ENCODE results near the gene TIMM23. TPM values are rescaled to one million over a fixed set of nuclear protein-coding genes. Genes with fewer than 3 reads are reported as not detected.

TIMM23 gene
- total and polyA plus RNA-seq, 8 donors = 12.9 to 32.7 (median 19.3) TPM

- TF ChIP-seq CTCF (IDR thresholded peaks at IDR 0.05) = peak; percentile 39 to 59 (median 48)
- intact Hi-C loops (cut with DNase I) = no loop called here
- H3K4me3 ChIP-seq = peak overlapping the region in 2 of 4 donors; percentile 89 to 90
- FAIRE-seq (no peak), ATAC-seq (peak; percentile 62 to 77 (median 74)), DNase-seq (peak in 3 of 6 donors; percentile 40 to 59 (median 58))
- no peaks in the 10 kb centered on the region for H3K36me3 ChIP-seq
- WGBS, 2 donors = 4 to 6% methylated on average over 6 of the region's 6 CpGs
- H3K4me1 ChIP-seq = peaks cover 27 to 53% (median 30%) of the 10 kb centered on the region in 3 donors
- H3K9me3 ChIP-seq = no peaks in the 10 kb centered on the region
- peak overlapping the region in 2 of 4 donors; percentile 88 to 90 for H3K27ac ChIP-seq
- H3K27me3 ChIP-seq = no peaks in the 10 kb centered on the region
Measured at GRCh38 chr10:46028584-46029460, 56.5 kb downstream of the TIMM23 start.

- Histone ChIP-seq H3K36me3 (no peaks in the 10 kb centered on the region), H3K27me3 (no peaks in the 10 kb centered on the region), H3K9me3 (no peaks in the 10 kb centered on the region), H3K4me3 (peak overlapping the region; percentile 76 to 90 (median 86)), H3K27ac (peak overlapping the region in 3 of 4 donors; percentile 77 to 90 (median 88)), H3K4me1 (peaks cover 27 to 46% (median 30%) of the 10 kb centered on the region in 3 donors)
- 4 to 7% methylated on average over 6 of the region's 6 CpGs for WGBS, 2 donors
- FAIRE-seq (no peak), DNase-seq (no peak), ATAC-seq (no peak)
- intact Hi-C loops (cut with DNase I) = no loop called here
- TF ChIP-seq CTCF (IDR thresholded peaks at IDR 0.05) = no peak
Measured at GRCh38 chr10:46029461-46030030, 57.3 kb downstream of the TIMM23 start.

GRCh38 chr10:46030091-46030937 is 58.0 kb downstream of the TIMM23 start, which contains the start of gene NCOA4:
Gene NCOA4 (minus strand): TSS chr10:46030623. CDS start chr10:46016680, 13,943 bp downstream.
- no peaks in the 10 kb centered on the region for H3K27me3 ChIP-seq
- peak within 1 kb of the TSS; percentile 76 to 90 (median 86) for H3K4me3 ChIP-seq
- ATAC-seq = peak; percentile 92 to 97 (median 94)
- H3K36me3 ChIP-seq = no peaks in the 10 kb centered on the region
- H3K27ac ChIP-seq = peak within 1 kb of the TSS; percentile 66 to 90 (median 82)
- FAIRE-seq = no peak
- peak; percentile 34 to 71 (median 56) for TF ChIP-seq CTCF (IDR thresholded peaks at IDR 0.05)
- peak; percentile 97 to 100 (median 98) for DNase-seq
- intact Hi-C loops (cut with DNase I) = no loop called here
- H3K9me3 ChIP-seq = no peaks in the 10 kb centered on the region
- WGBS, 2 donors = 1% methylated on average over 54 to 59 of the region's 59 CpGs
- peaks cover 26 to 43% (median 30%) of the 10 kb centered on the region in 3 donors for H3K4me1 ChIP-seq

GRCh38 chr10:46031648-46032532 is 59.6 kb downstream of the TIMM23 start:
- no peak for DNase-seq

More at GRCh38 chr10:46031648-46032532, 59.6 kb downstream of the TIMM23 start:
- Histone ChIP-seq H3K4me3 (no peak overlapping the region), H3K9me3 (no peaks in the 10 kb centered on the region), H3K36me3 (no peaks in the 10 kb centered on the region), H3K4me1 (peaks cover 11 to 30% (median 24%) of the 10 kb centered on the region in 3 donors), H3K27me3 (no peaks in the 10 kb centered on the region), H3K27ac (no peak overlapping the region)
- 63 to 66% methylated on average over 6 of the region's 6 CpGs for WGBS, 2 donors
- FAIRE-seq (no peak), ATAC-seq (no peak)
- intact Hi-C loops (cut with DNase I) = no loop called here
- TF ChIP-seq CTCF (IDR thresholded peaks at IDR 0.05) = no peak
